Stomach (tissue), 9 donors: ENCODE data around the gene ZNF213. TPM values are rescaled to one million over a fixed set of nuclear protein-coding genes. Genes with fewer than 3 reads are reported as not detected.
A peak's percentile ranks its signal among the peaks of the same experiment; 100 is the strongest.

Experiments
- DNase-seq, 2 donors: peaks; one replicate each; pipeline versions ENCODE4 v3.0.0 to v3.0.0-alpha.2; 2013 to 2019
- H3K27ac ChIP-seq, 5 donors: fragments of 200-600 bp in 4 of 5; sonication (generic) in 4 of 5; one replicate each; pipeline ENCODE4 v1.5.1; 2013 to 2019; ENCODE audit warnings: mild to moderate bottlenecking in 1 of 5, moderate library complexity in 1 of 5
- H3K27me3 ChIP-seq, 3 donors: fragments of 200-600 bp; sonication (generic); one replicate each; pipeline ENCODE4 v1.5.1; 2017 to 2019; ENCODE audit warnings: mixed run types in 1 of 3
- H3K36me3 ChIP-seq, 4 donors: fragments of 200-600 bp; sonication (generic); 1 replicate in 3 of 4; 2 replicates in 1 of 4; pipeline ENCODE4 v1.5.1; 2016 to 2019
- H3K4me1 ChIP-seq, 4 donors: fragments of 200-600 bp; sonication (generic); one replicate each; pipeline ENCODE4 v1.5.1; 2016 to 2019
- H3K4me3 ChIP-seq, 4 donors: fragments of 200-600 bp; sonication (generic) in 3 of 4; one replicate each; pipeline ENCODE4 v1.5.1; 2016 to 2019; ENCODE audit warnings: mild to moderate bottlenecking in 1 of 4
- H3K9me3 ChIP-seq, 4 donors: fragments of 200-600 bp; sonication (generic); one replicate each; pipeline ENCODE4 v1.5.1; 2016 to 2019
- CTCF ChIP-seq, 7 experiments: fragments of 450-650 bp in 4 of 7; fragments of 200-600 bp in 3 of 7; sonication (generic) in 3 of 7; IDR thresholded peaks; one replicate each; pipeline ENCODE4 v1.5.1; 2016 to 2019; ENCODE audit warnings: antibody characterized with exemption in 7 of 7, control low read depth in 2 of 7, mild to moderate bottlenecking in 1 of 7
- EP300 ChIP-seq: sonication (generic); formaldehyde crosslinking; IDR thresholded peaks from one replicate; pipeline ENCODE4 v1.6.1; 2017; ENCODE audit warnings: antibody characterized with exemption
- POLR2A ChIP-seq, 4 donors: fragments of 450-650 bp; IDR thresholded peaks; one replicate each; pipeline ENCODE4 v1.6.1; 2016; ENCODE audit warnings: antibody characterized with exemption in 4 of 4, control low read depth in 2 of 4, mild to moderate bottlenecking in 1 of 4, moderate library complexity in 1 of 4
- POLR2AphosphoS5 ChIP-seq, 3 donors: sonication (generic); formaldehyde crosslinking; IDR thresholded peaks; one replicate each; pipeline ENCODE4 v1.6.1; 2016; ENCODE audit warnings: antibody characterized with exemption in 3 of 3
- WGBS, 5 donors: extraction: QIAGEN DNeasy Blood & Tissue Kit in 3 of 5; methylation state at CpG; one replicate each; pipeline versions ENCODE4 v1.1.5 to v1.1.7; 2013 to 2018; 5-methylcytosine and 5-hydroxymethylcytosine counted together
- intact Hi-C: fragments of 100-400 bp; cut with DNase I; formaldehyde crosslinking; loops from one replicate; pipeline ENCODE4 v1.15.1; 2023; ENCODE audit warnings: low total_unique reads
- polyA plus RNA-seq, 3 donors: library from polyadenylated mRNA; stranded (reverse); fragments of 200-250 nt; gene quantifications; one replicate each; pipeline ENCODE4 v1.2.3, GENCODE V29; 2013
- total RNA-seq, 5 donors: library from RNA; depleted of rRNA; stranded (reverse); fragments of >200 nt; gene quantifications; one replicate each; pipeline versions ENCODE4 v1.1.0 to v1.2.3, GENCODE V29; 2014 to 2016
- donor health status: healthy with polysubstance abuse.
- donor health status: Bipolar disorder and iron deficiency.
- donor health status: healthy.

ZNF213 gene
- total and polyA plus RNA-seq, 8 donors, result 1.3 to 87.8 (median 6.5) TPM

- Histone ChIP-seq H3K9me3 (no peaks in the 10 kb centered on the region), H3K27me3 (no peaks in the 10 kb centered on the region), H3K4me3 (peak overlapping the region; percentile 62 to 79 (median 68)), H3K27ac (peak overlapping the region; percentile 81 to 92 (median 87)), H3K36me3 (no peaks in the 10 kb centered on the region), H3K4me1 (peaks cover 26 to 36% (median 31%) of the 10 kb centered on the region in 4 donors)
- 1 to 7% (median 3%) methylated on average over 20 to 41 of the region's 41 CpGs for WGBS, 5 donors
- intact Hi-C loops, result no loop called here
- DNase-seq, result peak; percentile 73 to 90
- no peak for TF ChIP-seq EP300
- TF ChIP-seq CTCF (IDR thresholded peaks at IDR 0.05), result peak in 1 of 7 experiments; percentile 48
- no peak for TF ChIP-seq POLR2A (IDR thresholded peaks at IDR 0.05)
- no peak for TF ChIP-seq POLR2AphosphoS5 (IDR thresholded peaks at IDR 0.05)
These were observed 15.0 kb downstream of the ZNF213 start for GRCh38 chr16:3149630-3150345.

GRCh38 chr16:3150346-3151218 is 15.8 kb downstream of the ZNF213 start:
- intact Hi-C loops, result no loop called here

GRCh38 chr16:3152027-3152276 is 17.1 kb downstream of the ZNF213 start:
- H3K4me1 ChIP-seq, result peaks cover 26 to 36% (median 31%) of the 10 kb centered on the region in 4 donors
- no peaks in the 10 kb centered on the region for H3K36me3 ChIP-seq
- TF ChIP-seq POLR2A (IDR thresholded peaks at IDR 0.05) (no peak), CTCF (IDR thresholded peaks at IDR 0.05) (no peak), POLR2AphosphoS5 (IDR thresholded peaks at IDR 0.05) (no peak), EP300 (no peak)
- intact Hi-C loops, result no loop called here
- WGBS, 5 donors, result 3 to 7% (median 4%) methylated on average over 15 of the region's 15 CpGs
- DNase-seq, result no peak
- peak overlapping the region in 4 of 5 donors; percentile 11 to 67 (median 54) for H3K27ac ChIP-seq
- no peaks in the 10 kb centered on the region for H3K9me3 ChIP-seq
- no peaks in the 10 kb centered on the region for H3K27me3 ChIP-seq
- H3K4me3 ChIP-seq, result peak overlapping the region; percentile 33 to 41 (median 36)

More at GRCh38 chr16:3150346-3151218, 15.8 kb downstream of the ZNF213 start:
- no peaks in the 10 kb centered on the region for H3K36me3 ChIP-seq
- peak overlapping the region; percentile 83 to 92 (median 88) for H3K27ac ChIP-seq
- TF ChIP-seq POLR2AphosphoS5 (IDR thresholded peaks at IDR 0.05) (peak in 1 of 3 donors; percentile 85), CTCF (IDR thresholded peaks at IDR 0.05) (no peak)
- peak overlapping the region; percentile 62 to 79 (median 68) for H3K4me3 ChIP-seq
- peak; percentile 98 to 99 for DNase-seq
- no peaks in the 10 kb centered on the region for H3K27me3 ChIP-seq
- no peaks in the 10 kb centered on the region for H3K9me3 ChIP-seq
- 1 to 3% (median 1%) methylated on average over 41 to 62 of the region's 62 CpGs for WGBS, 5 donors
- H3K4me1 ChIP-seq, result peaks cover 26 to 36% (median 31%) of the 10 kb centered on the region in 4 donors

- peak overlapping the region; percentile 33 to 41 (median 36) for H3K4me3 ChIP-seq
- intact Hi-C loops, result no loop called here
- peak overlapping the region; percentile 11 to 67 (median 52) for H3K27ac ChIP-seq
- peak; percentile 86 to 94 for DNase-seq
- no peaks in the 10 kb centered on the region for H3K9me3 ChIP-seq
- H3K4me1 ChIP-seq, result peaks cover 28 to 40% (median 34%) of the 10 kb centered on the region in 4 donors
- TF ChIP-seq POLR2AphosphoS5 (IDR thresholded peaks at IDR 0.05) (peak in 1 of 3 donors; percentile 59), EP300 (no peak), CTCF (IDR thresholded peaks at IDR 0.05) (peak in 2 of 7 experiments; percentile 21 to 26)
- WGBS, 5 donors, result 1 to 4% (median 2%) methylated on average over 36 to 42 of the region's 42 CpGs
- H3K27me3 ChIP-seq, result no peaks in the 10 kb centered on the region
- H3K36me3 ChIP-seq, result no peaks in the 10 kb centered on the region
These were observed 17.6 kb downstream of the ZNF213 start for GRCh38 chr16:3152277-3152990.
